ENCODE results near the gene MYH14.

- TF ChIP-seq, protein P1, sequence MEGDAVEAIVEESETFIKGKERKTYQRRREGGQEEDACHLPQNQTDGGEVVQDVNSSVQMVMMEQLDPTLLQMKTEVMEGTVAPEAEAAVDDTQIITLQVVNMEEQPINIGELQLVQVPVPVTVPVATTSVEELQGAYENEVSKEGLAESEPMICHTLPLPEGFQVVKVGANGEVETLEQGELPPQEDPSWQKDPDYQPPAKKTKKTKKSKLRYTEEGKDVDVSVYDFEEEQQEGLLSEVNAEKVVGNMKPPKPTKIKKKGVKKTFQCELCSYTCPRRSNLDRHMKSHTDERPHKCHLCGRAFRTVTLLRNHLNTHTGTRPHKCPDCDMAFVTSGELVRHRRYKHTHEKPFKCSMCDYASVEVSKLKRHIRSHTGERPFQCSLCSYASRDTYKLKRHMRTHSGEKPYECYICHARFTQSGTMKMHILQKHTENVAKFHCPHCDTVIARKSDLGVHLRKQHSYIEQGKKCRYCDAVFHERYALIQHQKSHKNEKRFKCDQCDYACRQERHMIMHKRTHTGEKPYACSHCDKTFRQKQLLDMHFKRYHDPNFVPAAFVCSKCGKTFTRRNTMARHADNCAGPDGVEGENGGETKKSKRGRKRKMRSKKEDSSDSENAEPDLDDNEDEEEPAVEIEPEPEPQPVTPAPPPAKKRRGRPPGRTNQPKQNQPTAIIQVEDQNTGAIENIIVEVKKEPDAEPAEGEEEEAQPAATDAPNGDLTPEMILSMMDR (IDR thresholded peaks at IDR 0.05; ENCODE audit: insufficient read depth, low read depth, low read length): no peak
- TF ChIP-seq EZH2 (IDR thresholded peaks at IDR 0.05; ENCODE audit: insufficient read depth, low read length): no peak
These were observed 70.4 kb downstream of the MYH14 start for GRCh38 chr19:50273821-50274220.
